BE2C (cell line): ENCODE measurements around the gene KIRREL1.

ENCODE experiments used
- DNase-seq: peaks from one replicate; pipeline ENCODE4 v3.0.0-alpha.2; 2020
- H3K27me3 ChIP-seq: fragments of 250-450 bp; sonication (Bioruptor Pico); 2 replicates; pipeline ENCODE4 v1.5.1; 2020; ENCODE audit warnings: mild to moderate bottlenecking
- H3K36me3 ChIP-seq: fragments of 250-450 bp; sonication (Bioruptor Pico); 2 replicates; pipeline ENCODE4 v1.5.1; 2020; ENCODE audit warnings: mild to moderate bottlenecking
- H3K4me1 ChIP-seq: fragments of 250-450 bp; sonication (Bioruptor Pico); 2 replicates; pipeline ENCODE4 v1.5.1; 2020
- H3K4me3 ChIP-seq: 2 replicates; pipeline ENCODE4 v1.5.1; 2011; ENCODE audit warnings: low read depth, low read length
- H3K9me3 ChIP-seq: fragments of 250-450 bp; sonication (Bioruptor Pico); 2 replicates; pipeline ENCODE4 v1.5.1; 2020
- TF ChIP-seq, protein P1 (sequence below): IDR thresholded peaks from 2 replicates; pipeline ENCODE4 v1.5.1; 2012; ENCODE audit warnings: mild to moderate bottlenecking, low read depth, low read length

Gene KIRREL1

DNA sequence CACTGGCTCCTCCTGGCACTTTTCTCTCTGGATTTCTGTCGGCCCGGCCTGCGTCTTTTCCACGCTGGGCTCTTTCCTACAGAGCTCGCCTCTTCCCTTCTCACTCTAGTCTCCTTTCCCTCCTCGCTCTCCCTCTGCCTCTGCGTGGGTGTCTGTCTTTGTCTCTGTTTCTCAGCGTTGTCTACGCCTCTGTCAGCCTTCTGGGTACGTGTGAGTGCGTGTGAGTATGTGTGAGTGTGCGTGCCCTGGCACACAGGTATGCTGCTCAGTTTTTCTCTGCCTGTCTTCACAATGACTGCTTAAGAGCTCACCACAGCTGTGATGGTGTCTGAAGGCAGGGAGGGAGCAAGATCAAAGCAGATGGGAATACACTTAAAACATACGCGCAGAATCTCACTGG is 77.7 kb downstream of the KIRREL1 start:
- H3K9me3 ChIP-seq, result no peaks in the 10 kb centered on the region
- no peaks in the 10 kb centered on the region for H3K36me3 ChIP-seq
- H3K4me1 ChIP-seq, result no peaks in the 10 kb centered on the region
- TF ChIP-seq, protein P1, sequence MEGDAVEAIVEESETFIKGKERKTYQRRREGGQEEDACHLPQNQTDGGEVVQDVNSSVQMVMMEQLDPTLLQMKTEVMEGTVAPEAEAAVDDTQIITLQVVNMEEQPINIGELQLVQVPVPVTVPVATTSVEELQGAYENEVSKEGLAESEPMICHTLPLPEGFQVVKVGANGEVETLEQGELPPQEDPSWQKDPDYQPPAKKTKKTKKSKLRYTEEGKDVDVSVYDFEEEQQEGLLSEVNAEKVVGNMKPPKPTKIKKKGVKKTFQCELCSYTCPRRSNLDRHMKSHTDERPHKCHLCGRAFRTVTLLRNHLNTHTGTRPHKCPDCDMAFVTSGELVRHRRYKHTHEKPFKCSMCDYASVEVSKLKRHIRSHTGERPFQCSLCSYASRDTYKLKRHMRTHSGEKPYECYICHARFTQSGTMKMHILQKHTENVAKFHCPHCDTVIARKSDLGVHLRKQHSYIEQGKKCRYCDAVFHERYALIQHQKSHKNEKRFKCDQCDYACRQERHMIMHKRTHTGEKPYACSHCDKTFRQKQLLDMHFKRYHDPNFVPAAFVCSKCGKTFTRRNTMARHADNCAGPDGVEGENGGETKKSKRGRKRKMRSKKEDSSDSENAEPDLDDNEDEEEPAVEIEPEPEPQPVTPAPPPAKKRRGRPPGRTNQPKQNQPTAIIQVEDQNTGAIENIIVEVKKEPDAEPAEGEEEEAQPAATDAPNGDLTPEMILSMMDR, result no peak
- H3K27me3 ChIP-seq, result no peaks in the 10 kb centered on the region
- no peak for DNase-seq
- H3K4me3 ChIP-seq, result no peak overlapping the region

DNA sequence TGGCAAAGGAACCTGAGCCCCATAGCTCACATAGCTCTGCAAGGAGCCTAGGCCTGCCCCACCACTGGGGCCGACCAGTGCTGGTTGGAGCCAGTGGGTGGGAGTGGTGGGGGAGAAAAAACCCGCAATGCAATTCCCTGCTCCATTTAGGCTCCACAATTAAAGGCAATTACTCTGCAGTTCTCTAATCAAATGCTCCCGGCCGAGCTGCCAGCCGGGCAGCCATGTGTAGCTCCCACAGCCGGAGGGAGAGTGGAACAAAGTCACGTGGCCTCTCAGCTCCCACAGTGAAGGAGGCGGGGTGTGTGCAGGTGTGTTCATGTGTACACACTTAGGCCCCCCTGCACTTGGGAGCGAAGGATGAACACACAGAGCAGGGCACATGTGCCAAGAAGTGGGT is 81.6 kb downstream of the KIRREL1 start:
- Histone ChIP-seq H3K4me1 (no peaks in the 10 kb centered on the region), H3K4me3 (no peak overlapping the region), H3K36me3 (no peaks in the 10 kb centered on the region), H3K27me3 (no peaks in the 10 kb centered on the region), H3K9me3 (no peaks in the 10 kb centered on the region)
- DNase-seq, result no peak
- TF ChIP-seq, protein P1, result no peak

DNA sequence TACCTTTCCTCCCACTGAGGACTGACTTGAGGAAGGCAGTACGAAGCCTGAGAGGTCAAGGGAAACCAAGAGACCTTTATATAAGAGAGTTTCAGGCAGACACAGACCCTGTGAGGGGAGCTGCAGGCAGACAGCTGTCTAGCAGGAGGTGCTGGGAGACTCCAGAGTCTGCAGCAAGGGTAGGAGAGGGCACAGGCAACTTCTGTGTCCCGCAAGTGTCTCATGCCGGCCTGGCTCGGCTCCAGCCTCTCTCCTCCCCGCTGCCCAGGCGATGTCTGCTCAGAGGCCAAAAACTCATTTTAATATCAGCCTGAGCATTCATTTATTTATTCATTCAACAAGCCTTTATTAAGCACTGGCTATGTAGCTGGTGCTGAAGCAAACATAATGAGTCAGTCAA is 83.0 kb downstream of the KIRREL1 start:
- no peaks in the 10 kb centered on the region for H3K4me1 ChIP-seq

DNA sequence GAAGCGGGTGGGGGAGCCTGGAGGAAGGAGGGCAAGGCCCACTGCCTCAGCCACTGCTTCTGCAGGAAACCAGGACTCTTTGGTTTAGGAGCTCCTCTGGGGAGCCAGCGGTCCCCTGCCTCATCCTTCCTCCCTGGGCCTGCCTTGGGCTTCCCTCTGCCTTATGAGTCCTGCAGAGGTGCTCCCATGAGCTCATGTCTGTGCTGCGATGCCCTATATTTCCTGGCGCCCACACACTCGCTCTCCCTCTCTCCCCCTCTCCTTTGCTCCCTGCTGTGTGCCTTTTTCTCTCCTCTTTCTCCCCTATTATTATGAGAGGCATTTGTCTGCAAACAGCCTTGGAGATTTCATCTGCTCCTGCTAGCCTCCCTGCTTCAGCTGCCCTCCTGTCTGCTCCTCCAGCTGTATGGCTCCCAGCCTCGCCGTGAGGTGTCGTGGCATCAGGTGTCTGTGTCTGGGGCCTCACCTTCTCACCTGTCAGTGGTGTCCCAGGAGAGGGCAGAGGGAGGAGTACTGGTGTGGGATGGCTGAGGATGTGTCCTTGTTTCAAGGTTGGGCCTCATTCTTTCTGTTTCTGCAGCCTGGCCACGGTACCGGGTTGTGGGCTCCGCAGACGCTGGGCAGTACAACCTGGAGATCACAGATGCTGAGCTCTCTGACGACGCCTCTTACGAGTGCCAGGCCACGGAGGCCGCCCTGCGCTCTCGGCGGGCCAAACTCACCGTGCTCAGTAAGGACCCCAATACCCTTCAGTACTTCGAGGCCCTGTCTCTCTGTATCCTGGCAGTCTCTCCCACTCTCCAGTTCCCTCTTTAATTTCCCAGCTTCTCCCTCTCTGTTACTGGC is 84.2 kb downstream of the KIRREL1 start:
- H3K9me3 ChIP-seq, result no peaks in the 10 kb centered on the region
- no peak overlapping the region for H3K4me3 ChIP-seq
- no peaks in the 10 kb centered on the region for H3K27me3 ChIP-seq
- no peak for DNase-seq
- TF ChIP-seq, protein P1, result no peak
- H3K36me3 ChIP-seq, result no peaks in the 10 kb centered on the region
- H3K4me1 ChIP-seq, result no peaks in the 10 kb centered on the region

More for the DNA sequence above, 83.0 kb downstream of the KIRREL1 start:
- H3K9me3 ChIP-seq, result no peaks in the 10 kb centered on the region
- no peak overlapping the region for H3K4me3 ChIP-seq
- TF ChIP-seq, protein P1, result no peak
- DNase-seq, result no peak
- H3K36me3 ChIP-seq, result no peaks in the 10 kb centered on the region
- H3K27me3 ChIP-seq, result no peaks in the 10 kb centered on the region

DNA sequence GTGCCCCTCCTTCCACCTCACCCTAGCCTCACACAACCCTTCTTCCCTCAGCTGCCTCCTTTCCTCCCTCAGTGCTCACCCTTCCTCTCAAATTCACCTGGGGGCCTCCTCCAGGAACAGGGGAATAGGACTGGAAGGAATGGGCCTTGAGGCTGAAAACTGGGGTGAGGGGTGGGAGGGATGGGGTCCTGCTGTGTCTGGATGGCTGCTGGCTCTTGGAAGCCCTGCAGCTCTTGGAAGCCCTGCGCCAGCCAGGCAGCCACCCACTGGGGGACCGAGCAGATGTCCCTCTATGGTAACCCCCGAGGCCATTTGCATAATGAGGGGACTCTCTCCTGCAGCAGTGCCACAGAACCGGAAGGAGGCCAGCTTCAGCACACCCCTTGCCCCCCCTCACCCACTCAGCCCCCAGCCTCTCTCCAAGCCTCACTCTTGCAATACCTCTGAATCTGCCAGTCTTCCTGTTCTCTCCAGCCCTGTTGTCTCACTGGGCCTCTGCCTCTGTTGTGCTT is 85.2 kb downstream of the KIRREL1 start:
- H3K4me3 ChIP-seq, result no peak overlapping the region
- H3K36me3 ChIP-seq, result no peaks in the 10 kb centered on the region
- H3K4me1 ChIP-seq, result no peaks in the 10 kb centered on the region
- no peak for DNase-seq
- no peaks in the 10 kb centered on the region for H3K27me3 ChIP-seq
- TF ChIP-seq, protein P1, result no peak
- no peaks in the 10 kb centered on the region for H3K9me3 ChIP-seq

DNA sequence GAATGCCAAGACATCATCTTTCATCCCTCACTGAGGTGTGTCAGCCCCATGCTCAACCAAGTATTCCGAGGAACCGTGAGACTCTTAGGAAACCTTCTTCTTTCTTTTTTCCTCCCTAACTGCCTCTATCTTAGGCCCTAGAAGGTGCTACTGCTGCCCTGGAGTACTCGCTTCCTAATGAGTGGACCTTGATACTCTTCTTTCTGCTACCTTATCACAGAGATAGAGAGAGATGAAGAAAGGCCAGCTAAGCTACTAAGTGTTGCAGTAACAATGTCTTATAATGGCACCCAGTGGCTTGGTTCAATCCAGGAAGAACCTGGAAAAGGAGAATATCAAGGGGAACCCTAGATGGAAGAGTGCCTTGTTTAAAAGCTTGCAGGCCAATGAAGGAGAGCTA is 86.6 kb downstream of the KIRREL1 start:
- no peaks in the 10 kb centered on the region for H3K27me3 ChIP-seq
- no peak for DNase-seq
- no peak overlapping the region for H3K4me3 ChIP-seq
- no peaks in the 10 kb centered on the region for H3K9me3 ChIP-seq
- TF ChIP-seq, protein P1, result no peak
- no peaks in the 10 kb centered on the region for H3K36me3 ChIP-seq
- no peaks in the 10 kb centered on the region for H3K4me1 ChIP-seq
